ENCODE results near the gene MAP3K3.

- TF ChIP-seq ELF4 (IDR thresholded peaks at IDR 0.05) (no peak), SP1 (IDR thresholded peaks at IDR 0.05) (no peak), NFRKB (IDR thresholded peaks at IDR 0.05) (no peak), PKNOX1 (IDR thresholded peaks at IDR 0.05) (no peak), TARDBP (IDR thresholded peaks at IDR 0.05) (no peak), HDGF (IDR thresholded peaks at IDR 0.05; ENCODE audit: borderline replicate concordance) (no peak), BHLHE40 (IDR thresholded peaks at IDR 0.05; ENCODE audit: borderline replicate concordance) (no peak), L3MBTL2 (conservative IDR thresholded peaks at IDR 0.05) (no peak), FOXA1 (IDR thresholded peaks at IDR 0.05) (no peak)
Observed at GRCh38 chr17:63595132-63595531, 27.1 kb upstream of the MAP3K3 start.

Measured in HEK293T (cell line).